CD4-positive, alpha-beta T cell treated with Interleukin-1 beta for 1 hour (primary cell): ENCODE data around the gene PARS2.
A peak's percentile ranks its signal among the peaks of the same experiment; 100 is the strongest.
"Not testable (repeated sequence)": the region's sequence is repeated elsewhere in the genome, so short reads cannot be mapped to it uniquely, and the experiment has no call there.

ENCODE experiments used
- DNase-seq, 2 donors: peaks; one replicate each; pipeline ENCODE4 v3.0.0-alpha.2; 2020 to 2022

PARS2 gene

GRCh38 chr1:54798769-54799641 lies 34.7 kb upstream of the PARS2 start:
- DNase-seq = no peak

GRCh38 chr1:54798206-54798605 lies 33.9 kb upstream of the PARS2 start:
- DNase-seq = no peak

DNA sequence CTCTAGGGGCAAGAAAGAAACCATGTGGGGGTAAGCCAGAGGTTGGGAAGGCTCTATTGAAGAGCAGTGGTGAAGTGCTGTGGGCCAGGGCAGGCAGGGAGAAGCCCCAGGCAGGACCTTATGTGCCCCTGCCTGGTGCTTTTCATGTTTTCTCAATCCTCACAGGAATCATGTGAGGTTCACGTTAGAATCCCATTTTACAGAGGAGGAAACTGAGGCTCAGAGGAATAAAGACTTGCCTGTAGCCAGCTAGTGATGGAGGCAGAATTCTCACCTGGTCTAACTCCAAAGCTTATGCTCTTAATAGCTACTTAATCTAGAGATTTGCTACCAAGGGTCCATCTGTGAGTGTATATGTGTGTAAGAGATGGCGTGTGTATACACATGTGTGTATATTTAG lies 32.6 kb upstream of the PARS2 start:
- no peak for DNase-seq

DNA sequence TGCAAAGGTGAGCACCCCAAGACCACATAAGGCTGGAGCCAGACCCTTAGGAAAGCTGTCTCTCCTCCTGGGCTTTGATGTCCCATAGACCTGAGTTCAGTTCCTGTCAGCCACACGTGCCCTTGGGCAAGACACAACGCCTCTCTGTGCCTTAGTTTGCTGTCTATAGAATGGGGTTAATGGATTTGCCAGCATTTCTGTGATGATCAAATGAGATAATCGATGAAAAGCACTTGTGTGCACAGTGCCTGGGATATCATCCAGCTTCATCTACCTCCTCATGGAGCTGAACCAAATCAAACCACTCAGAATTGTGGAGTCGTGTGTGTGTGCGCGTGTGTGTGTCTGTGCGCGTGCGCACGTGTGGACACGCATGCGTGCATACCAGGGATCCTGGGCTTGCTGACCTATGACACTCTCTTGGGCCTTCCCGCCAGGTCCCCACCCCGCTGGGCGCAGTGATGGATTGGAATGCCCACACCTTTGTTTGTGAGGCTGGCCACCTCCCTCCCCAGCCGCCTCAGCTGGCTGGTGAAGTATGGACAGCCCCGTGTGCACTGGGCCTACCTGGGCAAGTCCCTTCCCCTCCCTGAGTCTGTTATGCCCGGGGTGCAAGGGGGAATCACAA lies 31.6 kb upstream of the PARS2 start:
- DNase-seq = no peak

- no peak for DNase-seq
These were observed 31.0 kb upstream of the PARS2 start for GRCh38 chr1:54795356-54795665.

DNA sequence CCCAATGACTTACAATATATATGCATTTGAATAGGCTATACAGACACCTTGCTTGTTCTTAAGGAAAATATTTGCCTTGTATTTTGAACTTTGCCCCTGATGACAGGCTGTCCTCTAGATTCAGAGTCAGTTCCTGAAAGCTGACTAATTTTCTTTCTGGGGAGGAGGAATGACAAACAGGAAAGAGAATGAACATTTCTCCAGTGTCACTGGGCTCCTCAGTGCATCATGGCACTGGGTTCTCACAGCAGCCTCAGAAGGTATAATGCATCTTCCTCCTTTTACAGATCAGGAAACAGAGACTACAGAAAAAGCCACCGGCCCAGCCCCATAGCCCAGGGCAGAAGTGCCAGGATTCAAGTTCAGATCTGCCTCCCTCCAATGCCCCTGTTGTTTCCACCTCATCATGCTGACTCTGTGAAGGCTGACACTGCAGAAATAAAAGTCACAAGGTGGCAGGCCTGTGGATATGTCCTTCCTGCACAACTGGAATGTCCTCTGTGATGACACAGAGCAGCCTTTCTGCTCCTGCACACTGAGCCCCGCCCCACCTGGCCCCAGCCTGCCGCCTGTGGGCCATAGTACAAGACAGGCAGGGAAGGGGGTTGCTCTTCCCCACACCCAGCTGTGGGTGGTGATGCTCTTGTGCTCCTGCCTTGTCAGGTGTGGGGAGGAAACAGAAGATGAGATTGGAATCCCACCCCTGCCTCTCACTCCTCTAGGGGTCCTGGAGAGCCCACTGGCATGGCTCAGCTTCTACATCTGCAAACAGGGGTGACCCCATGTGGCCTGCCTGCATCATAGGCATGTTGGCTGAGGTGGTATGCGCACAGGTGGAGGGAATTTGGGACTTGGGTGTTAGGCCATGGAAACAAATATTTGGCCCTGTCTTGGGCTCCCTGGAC lies 30.4 kb upstream of the PARS2 start:
- no peak for DNase-seq

GRCh38 chr1:54792686-54793282 lies 28.5 kb upstream of the PARS2 start:
- DNase-seq = no peak

- peak; percentile 22 to 35 for DNase-seq
These were observed 27.7 kb upstream of the PARS2 start for GRCh38 chr1:54791880-54792522.

DNA sequence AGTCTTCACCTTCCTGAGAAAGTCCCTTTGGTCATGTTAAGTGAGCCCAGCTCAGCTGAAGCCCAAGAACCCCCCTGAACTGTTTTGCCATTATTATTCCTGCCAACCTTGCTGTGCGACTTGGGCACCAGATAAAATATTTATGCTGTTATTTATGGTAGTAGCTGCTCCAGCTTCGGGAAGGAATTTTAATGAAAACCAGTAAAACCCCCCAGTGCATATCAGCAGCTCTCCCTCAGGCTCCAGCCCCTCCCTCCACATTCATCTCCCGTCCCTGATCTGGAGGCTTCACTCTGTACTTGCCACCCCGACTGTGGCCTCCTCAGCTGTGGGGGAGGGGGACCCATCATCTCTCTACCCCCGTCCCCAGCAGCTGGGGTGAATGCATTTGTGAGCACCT lies 24.1 kb upstream of the PARS2 start:
- DNase-seq = no peak

- DNase-seq = no peak
These were observed 23.3 kb upstream of the PARS2 start for GRCh38 chr1:54787604-54788003.

GRCh38 chr1:54786778-54787177 lies 22.5 kb upstream of the PARS2 start:
- DNase-seq = no peak

GRCh38 chr1:54784066-54784465 lies 19.7 kb upstream of the PARS2 start:
- DNase-seq = no peak

DNA sequence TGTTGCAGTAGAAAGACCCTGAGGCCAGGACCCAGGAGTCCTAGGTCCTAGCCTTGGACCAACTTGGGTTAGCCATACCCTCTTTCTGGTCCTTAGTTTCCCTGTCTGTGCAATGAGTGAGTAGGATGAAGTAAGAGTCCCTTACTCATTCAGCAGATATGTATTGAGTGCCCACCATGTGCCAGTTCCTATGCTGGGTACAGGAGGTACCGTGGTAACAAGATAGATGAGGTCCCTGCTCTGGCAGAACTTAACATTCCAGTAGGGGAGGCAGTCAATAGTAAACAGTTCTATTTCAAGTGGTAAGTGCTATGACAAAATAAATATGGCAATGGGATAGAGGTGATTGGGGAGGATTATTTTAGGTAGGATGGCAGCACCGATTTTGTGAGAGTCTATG lies 18.3 kb upstream of the PARS2 start:
- DNase-seq = no peak

DNA sequence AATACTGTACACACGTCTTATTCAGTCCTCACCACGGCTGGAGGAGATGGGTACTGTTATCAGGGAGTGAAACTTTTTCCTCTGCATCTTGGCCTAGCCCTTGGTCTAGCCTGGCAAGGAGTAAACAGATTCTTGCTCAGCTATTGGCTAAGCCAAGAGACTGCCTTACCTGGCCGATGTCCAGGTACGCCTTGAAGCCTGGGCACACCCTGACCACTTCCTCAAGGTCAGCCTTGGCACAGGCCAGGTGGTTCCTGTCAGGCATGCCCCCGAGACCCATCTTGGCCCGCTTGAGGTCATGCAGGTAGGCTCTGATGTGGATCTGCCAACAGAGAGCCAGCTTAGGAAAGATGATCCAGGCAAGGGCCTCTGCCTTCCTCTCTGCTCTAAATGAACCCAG lies 17.8 kb upstream of the PARS2 start:
- no peak for DNase-seq

GRCh38 chr1:54781023-54781723 lies 16.9 kb upstream of the PARS2 start:
- DNase-seq = no peak

DNA sequence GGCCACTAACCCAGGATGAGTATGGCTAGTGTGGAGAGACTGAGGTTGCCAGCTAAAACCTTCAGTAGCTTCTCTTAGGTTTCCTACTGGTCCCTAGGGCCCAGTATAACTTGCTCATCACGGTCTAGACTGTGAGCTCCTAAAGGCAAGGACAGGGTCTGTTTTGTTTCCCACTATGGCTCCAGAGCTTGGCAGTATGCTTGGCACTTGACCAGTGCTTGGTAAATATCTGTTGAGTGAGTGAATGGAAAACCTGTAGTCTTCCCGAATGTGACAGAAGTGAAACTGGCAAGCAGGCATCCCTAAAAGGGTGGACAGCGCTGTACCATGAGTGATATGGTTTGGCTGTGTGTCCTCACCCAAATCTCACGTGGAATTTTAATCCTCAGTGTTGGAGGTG lies 13.1 kb upstream of the PARS2 start:
- no peak for DNase-seq

GRCh38 chr1:54777011-54777410 lies 12.7 kb upstream of the PARS2 start:
- DNase-seq = no peak

GRCh38 chr1:54775828-54776721 lies 11.8 kb upstream of the PARS2 start:
- DNase-seq = not testable (repeated sequence)

DNA sequence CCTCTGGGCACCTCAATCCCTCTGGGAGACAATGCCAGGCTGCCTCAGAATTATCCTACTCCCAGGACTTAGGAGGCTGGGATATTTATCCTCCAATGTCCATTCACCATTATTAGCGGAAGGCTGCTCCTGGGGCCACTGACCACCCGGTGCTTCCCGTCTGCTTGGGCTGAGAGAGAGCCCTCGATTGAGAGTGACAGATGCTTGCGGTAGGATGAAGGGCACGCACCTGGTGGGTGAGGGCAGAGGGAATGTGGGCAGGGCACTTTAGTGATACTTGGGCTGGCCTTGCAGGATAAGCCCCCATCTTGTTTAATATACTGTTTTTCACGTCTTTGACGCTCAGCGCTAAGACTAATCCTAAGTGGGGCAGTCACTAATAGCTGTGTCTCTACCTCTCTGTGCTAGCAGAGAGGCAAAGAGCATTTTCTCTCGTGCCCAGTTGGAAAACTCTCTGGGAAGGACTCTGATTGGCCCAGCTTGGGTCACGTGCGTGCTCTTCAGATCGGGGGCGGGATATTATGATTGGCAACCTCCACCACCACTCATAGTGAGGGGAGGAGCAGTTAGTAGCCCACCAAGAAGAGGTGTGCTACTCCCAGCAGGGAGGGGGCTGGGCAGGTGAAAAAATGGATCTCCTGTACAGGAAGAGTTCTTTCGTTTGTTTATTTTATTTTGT lies 10.6 kb upstream of the PARS2 start:
- no peak for DNase-seq

DNA sequence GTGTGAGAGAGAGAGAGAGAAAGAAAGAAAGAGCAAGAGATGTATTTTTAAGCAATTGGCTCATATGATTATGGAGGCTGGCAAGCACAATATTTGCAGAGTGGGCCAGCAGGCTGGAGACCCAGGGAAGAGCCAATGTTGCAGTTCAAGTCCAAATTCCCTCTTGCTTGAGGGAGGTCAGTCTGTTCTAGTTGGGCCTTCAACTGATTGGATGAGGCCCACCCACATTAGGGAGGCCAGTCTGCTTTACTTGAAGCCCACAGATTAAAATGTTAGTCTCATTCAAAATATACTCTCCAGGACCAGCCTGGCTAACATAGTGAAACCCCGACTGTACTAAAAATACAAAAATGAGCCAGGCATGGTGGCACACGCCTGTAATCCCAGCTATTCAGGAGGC lies 8.6 kb upstream of the PARS2 start:
- no peak for DNase-seq
